ENCODE measurements around the gene TAS2R9. TPM values are rescaled to one million over a fixed set of nuclear protein-coding genes. Genes with fewer than 3 reads are reported as not detected.
A peak's percentile ranks its signal among the peaks of the same experiment; 100 is the strongest.

Gene TAS2R9
- total RNA-seq: not detected

DNA sequence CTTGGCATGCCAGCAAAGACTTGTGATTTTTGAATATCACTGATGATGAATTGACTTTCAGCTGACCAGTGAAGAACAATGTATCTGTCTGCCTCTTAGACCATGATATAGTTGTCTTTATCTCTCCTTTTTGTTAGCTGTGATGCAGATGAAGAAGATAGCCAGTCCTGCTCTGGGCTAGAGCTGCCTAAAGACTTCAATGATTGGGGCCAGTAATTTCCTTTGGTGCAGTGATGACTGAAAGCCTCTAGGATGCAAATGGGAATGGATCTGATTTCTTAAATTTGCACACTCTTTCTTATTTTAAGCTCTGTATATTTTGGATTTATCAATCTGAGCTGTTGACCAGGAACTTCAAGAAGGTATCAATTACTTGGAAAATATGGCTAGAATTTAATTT lies at the start of gene TAS2R9:
Gene TAS2R9, minus strand, starts transcription at position 101 of the 400 bp plus-strand sequence. Its CDS starts 93 bp downstream, at position 8.
- DNase-seq (no peak), ATAC-seq (no peak)
- Mint-ChIP-seq H3K27me3 (ENCODE audit: low read depth) (peaks cover 10% of the 10 kb centered on the region), H3K4me1 (ENCODE audit: low read depth) (no peaks in the 10 kb centered on the region), H3K4me3 (no peak within 1 kb of the TSS), H3K9me3 (no peaks in the 10 kb centered on the region), H3K36me3 (ENCODE audit: insufficient read depth) (no peaks in the 10 kb centered on the region)

DNA sequence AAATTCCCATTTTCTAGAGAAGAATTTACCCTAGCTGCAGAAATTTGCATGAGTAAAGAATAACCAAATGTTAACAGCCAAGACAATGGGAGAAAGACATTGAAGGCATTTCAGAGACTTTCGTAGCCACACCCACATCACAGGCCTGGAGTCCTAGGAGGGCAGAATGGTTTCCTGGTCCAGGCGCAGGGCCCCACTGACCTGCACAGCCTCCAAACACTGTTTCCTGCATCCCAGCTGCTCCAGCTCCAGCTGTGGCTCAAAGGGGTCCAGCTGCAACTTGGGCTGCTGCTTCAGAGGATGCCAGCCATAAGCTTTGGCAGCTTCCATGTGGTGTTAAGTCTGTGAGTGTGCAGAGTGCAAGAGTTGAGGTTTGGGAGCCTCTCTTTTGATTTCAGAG lies 45.8 kb upstream of the TAS2R9 start:
- Mint-ChIP-seq H3K4me1 (ENCODE audit: low read depth) (peaks cover 24% of the 10 kb centered on the region), H3K9me3 (peaks cover 32% of the 10 kb centered on the region), H3K4me3 (no peak overlapping the region), H3K27me3 (ENCODE audit: low read depth) (no peaks in the 10 kb centered on the region), H3K36me3 (ENCODE audit: insufficient read depth) (peaks cover 51% of the 10 kb centered on the region)
- DNase-seq (no peak), ATAC-seq (no peak)

DNA sequence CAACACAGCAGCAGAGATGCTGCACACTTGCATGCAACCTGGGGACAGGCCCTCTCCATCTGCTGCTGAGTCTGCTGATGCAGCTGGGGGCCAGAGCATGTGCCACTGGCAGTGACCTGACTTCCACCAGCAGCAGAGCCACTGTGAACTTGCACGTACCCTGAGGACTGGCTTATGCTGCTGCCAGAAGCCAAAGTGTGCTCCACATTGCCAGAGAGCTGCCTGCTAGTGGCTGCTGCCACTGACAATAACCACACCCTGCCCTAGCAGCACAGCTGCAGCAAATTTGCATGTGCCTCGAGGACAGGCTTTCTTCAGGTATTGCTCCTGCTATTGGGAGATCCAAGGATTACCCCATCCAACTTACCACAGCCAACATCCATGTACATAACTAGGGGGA lies 43.8 kb upstream of the TAS2R9 start:
- DNase-seq: no peak
- Mint-ChIP-seq H3K4me1 (ENCODE audit: low read depth) (peaks cover 39% of the 10 kb centered on the region), H3K36me3 (ENCODE audit: insufficient read depth) (peaks cover 38% of the 10 kb centered on the region)

GRCh38 chr12:10851243-10851858 lies 41.4 kb upstream of the TAS2R9 start:
- DNase-seq: no peak
- peak in 1 of 2 donors; percentile 14 for ATAC-seq
- Mint-ChIP-seq H3K27me3 (ENCODE audit: low read depth) (no peaks in the 10 kb centered on the region), H3K9me3 (peaks cover 5% of the 10 kb centered on the region), H3K4me3 (no peak overlapping the region), H3K4me1 (ENCODE audit: low read depth) (peaks cover 39% of the 10 kb centered on the region), H3K36me3 (ENCODE audit: insufficient read depth) (peaks cover 30% of the 10 kb centered on the region)

More for the DNA sequence above, 43.8 kb upstream of the TAS2R9 start:
- Mint-ChIP-seq H3K4me3 (no peak overlapping the region), H3K27me3 (ENCODE audit: low read depth) (no peaks in the 10 kb centered on the region), H3K9me3 (peaks cover 18% of the 10 kb centered on the region)
- no peak for ATAC-seq

- DNase-seq (no peak), ATAC-seq (no peak)
- Mint-ChIP-seq H3K36me3 (ENCODE audit: insufficient read depth) (peaks cover 27% of the 10 kb centered on the region), H3K27me3 (ENCODE audit: low read depth) (no peaks in the 10 kb centered on the region), H3K4me3 (no peak within 1 kb of the TSS), H3K4me1 (ENCODE audit: low read depth) (peaks cover 37% of the 10 kb centered on the region), H3K9me3 (no peaks in the 10 kb centered on the region)
Measured at GRCh38 chr12:10849425-10849878, 39.5 kb upstream of the TAS2R9 start, which contains the start of gene PRR4. Gene PRR4 (minus strand): TSS chr12:10849475. CDS start chr12:10849437, 38 bp downstream.

DNA sequence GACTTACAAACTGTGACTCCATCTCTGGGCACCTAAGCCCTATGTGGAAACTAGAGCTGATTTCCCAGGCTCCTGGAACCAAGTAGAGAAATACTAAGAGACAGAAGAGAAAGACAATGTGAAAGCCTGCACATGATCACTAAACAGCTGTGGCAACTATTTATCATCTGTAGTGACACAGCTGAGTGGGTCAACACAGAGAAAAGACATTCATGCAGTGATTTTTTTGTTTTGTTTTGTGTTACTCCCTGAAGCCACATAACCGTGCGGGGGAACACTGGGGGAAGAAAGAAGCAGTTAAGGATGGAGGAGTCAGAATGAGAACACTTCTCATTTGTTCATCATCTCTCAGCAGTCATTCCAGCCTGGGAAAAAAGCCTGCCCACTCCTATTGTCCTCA lies 37.8 kb upstream of the TAS2R9 start:
- DNase-seq (no peak), ATAC-seq (no peak)
- H3K4me1 Mint-ChIP-seq (ENCODE audit: low read depth): peaks cover 34% of the 10 kb centered on the region
- H3K27me3 Mint-ChIP-seq (ENCODE audit: low read depth): no peaks in the 10 kb centered on the region
- no peaks in the 10 kb centered on the region for H3K9me3 Mint-ChIP-seq
- H3K4me3 Mint-ChIP-seq: no peak overlapping the region
- H3K36me3 Mint-ChIP-seq (ENCODE audit: insufficient read depth): peaks cover 29% of the 10 kb centered on the region

- H3K4me1 Mint-ChIP-seq (ENCODE audit: low read depth): no peaks in the 10 kb centered on the region
- no peaks in the 10 kb centered on the region for H3K27me3 Mint-ChIP-seq (ENCODE audit: low read depth)
- ATAC-seq (no peak), DNase-seq (no peak)
- no peaks in the 10 kb centered on the region for H3K9me3 Mint-ChIP-seq
- H3K4me3 Mint-ChIP-seq: no peak overlapping the region
- H3K36me3 Mint-ChIP-seq (ENCODE audit: insufficient read depth): peaks cover 29% of the 10 kb centered on the region
Measured at GRCh38 chr12:10842862-10843261, 32.9 kb upstream of the TAS2R9 start.

DNA sequence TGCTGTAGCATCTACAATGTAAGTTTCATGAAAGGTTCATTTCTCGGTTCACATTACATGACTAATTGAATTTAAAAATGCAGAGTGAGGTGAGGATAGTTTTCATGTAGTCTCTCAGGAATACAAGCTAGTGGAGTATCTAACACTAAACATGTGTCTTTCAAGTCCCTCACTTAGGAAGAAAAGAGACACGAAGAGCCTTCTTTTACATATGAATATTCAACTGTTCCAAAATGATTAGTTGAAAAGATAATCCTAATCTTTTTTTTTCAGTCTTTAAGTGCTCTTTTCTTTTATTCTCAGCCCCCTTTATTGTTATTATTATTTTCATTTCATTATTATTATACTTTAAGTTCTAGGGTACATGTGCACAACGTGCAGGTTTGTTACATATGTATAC lies 28.5 kb upstream of the TAS2R9 start:
- DNase-seq (no peak), ATAC-seq (no peak)
- Mint-ChIP-seq H3K4me3 (no peak overlapping the region), H3K4me1 (ENCODE audit: low read depth) (no peaks in the 10 kb centered on the region), H3K36me3 (ENCODE audit: insufficient read depth) (peaks cover 10% of the 10 kb centered on the region), H3K27me3 (ENCODE audit: low read depth) (no peaks in the 10 kb centered on the region), H3K9me3 (peaks cover 3% of the 10 kb centered on the region)

- no peak overlapping the region for H3K4me3 Mint-ChIP-seq
- H3K9me3 Mint-ChIP-seq: no peaks in the 10 kb centered on the region
- no peaks in the 10 kb centered on the region for H3K36me3 Mint-ChIP-seq (ENCODE audit: insufficient read depth)
- no peak for DNase-seq
- no peaks in the 10 kb centered on the region for H3K4me1 Mint-ChIP-seq (ENCODE audit: low read depth)
- no peak for ATAC-seq
- no peaks in the 10 kb centered on the region for H3K27me3 Mint-ChIP-seq (ENCODE audit: low read depth)
Measured at GRCh38 chr12:10829994-10830393, 20.0 kb upstream of the TAS2R9 start.

DNA sequence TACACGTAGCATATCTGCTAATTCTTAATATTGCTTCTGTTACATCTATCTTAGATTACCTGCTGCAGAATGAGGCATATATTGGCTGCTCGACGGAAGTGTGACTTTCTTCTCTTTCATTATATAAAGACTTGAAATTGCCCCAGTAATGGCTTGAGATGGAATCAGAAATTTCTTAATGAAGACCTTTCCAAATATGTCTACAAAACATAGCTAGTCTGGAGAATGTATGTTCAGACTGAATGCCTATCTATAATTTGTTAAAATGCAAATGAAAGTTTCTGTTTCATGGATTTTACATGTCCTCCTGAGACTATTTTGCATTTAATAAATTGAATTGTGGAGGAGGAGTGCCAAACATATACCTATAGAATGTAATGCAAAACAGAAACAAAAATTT lies 16.3 kb upstream of the TAS2R9 start, which contains the start of gene TAS2R10:
Gene TAS2R10, minus strand, starts transcription at position 101 of the 400 bp plus-strand sequence. Its CDS starts 89 bp downstream, at position 12.
- no peaks in the 10 kb centered on the region for H3K27me3 Mint-ChIP-seq (ENCODE audit: low read depth)
- ATAC-seq (no peak), DNase-seq (no peak)
- H3K36me3 Mint-ChIP-seq (ENCODE audit: insufficient read depth): no peaks in the 10 kb centered on the region
- H3K9me3 Mint-ChIP-seq: no peaks in the 10 kb centered on the region
- H3K4me3 Mint-ChIP-seq: no peak within 1 kb of the TSS
- H3K4me1 Mint-ChIP-seq (ENCODE audit: low read depth): no peaks in the 10 kb centered on the region

- Mint-ChIP-seq H3K36me3 (ENCODE audit: insufficient read depth) (no peaks in the 10 kb centered on the region), H3K4me3 (no peak overlapping the region), H3K9me3 (no peaks in the 10 kb centered on the region), H3K4me1 (ENCODE audit: low read depth) (no peaks in the 10 kb centered on the region), H3K27me3 (ENCODE audit: low read depth) (no peaks in the 10 kb centered on the region)
- DNase-seq: no peak
- no peak for ATAC-seq
Measured at GRCh38 chr12:10824957-10825356, 15.0 kb upstream of the TAS2R9 start.

- Mint-ChIP-seq H3K4me1 (ENCODE audit: low read depth) (no peaks in the 10 kb centered on the region), H3K27me3 (ENCODE audit: low read depth) (peaks cover 14% of the 10 kb centered on the region)
- no peak for ATAC-seq
Measured at GRCh38 chr12:10811883-10812536, 2.0 kb upstream of the TAS2R9 start.

DNA sequence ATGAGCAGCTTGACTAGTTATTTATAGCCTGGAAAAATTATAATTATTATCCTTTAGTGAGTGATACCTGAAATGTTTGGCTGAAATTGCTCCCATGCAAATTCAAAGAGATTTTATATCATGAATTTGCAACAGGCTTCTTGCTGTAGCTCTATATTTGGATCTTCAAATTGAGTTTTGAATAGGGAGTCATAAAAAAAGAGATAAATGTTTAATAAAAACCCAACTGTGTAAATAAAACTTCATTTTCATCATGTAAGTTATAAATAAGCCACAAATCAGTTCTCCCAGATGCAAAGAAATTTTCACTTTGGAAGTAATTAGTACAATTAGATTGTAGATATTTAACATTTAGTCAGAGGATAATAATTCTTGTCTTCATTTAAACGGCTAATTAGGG lies 2.8 kb downstream of the TAS2R9 start, which contains the start of gene TAS2R8:
Gene TAS2R8, minus strand, starts transcription at position 101 of the 400 bp plus-strand sequence. CDS start 306 bp downstream, outside the sequence.
- H3K9me3 Mint-ChIP-seq: no peaks in the 10 kb centered on the region
- peaks cover 14% of the 10 kb centered on the region for H3K27me3 Mint-ChIP-seq (ENCODE audit: low read depth)
- DNase-seq (no peak), ATAC-seq (no peak)
- no peak within 1 kb of the TSS for H3K4me3 Mint-ChIP-seq
- no peaks in the 10 kb centered on the region for H3K4me1 Mint-ChIP-seq (ENCODE audit: low read depth)
- no peaks in the 10 kb centered on the region for H3K36me3 Mint-ChIP-seq (ENCODE audit: insufficient read depth)

More at GRCh38 chr12:10811883-10812536, 2.0 kb upstream of the TAS2R9 start:
- Mint-ChIP-seq H3K4me3 (no peak overlapping the region), H3K36me3 (ENCODE audit: insufficient read depth) (no peaks in the 10 kb centered on the region), H3K9me3 (no peaks in the 10 kb centered on the region)
- DNase-seq: no peak

DNA sequence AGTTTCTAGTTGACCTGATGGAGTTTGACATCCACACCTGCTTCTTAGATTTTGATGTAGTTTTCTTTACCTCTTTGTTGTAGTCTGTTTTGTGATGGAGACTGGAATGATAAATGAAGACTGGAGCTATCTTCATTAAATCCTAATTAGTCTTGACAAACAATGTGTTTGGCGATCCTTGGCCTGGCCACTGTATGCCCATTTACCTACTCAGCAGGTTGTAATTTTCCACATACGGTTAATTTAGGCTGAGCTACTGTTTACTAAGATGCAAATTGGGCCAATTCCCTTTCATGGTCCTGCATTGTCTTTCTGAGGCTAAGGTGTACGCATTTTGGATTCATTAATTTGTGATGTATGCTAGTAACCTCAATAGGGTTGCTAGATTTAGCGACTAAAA lies 7.4 kb downstream of the TAS2R9 start, which contains the start of gene TAS2R7:
Gene TAS2R7, minus strand, starts transcription at position 41 of the 400 bp plus-strand sequence. CDS start 57 bp downstream, outside the sequence.
- ATAC-seq: no peak
- Mint-ChIP-seq H3K27me3 (ENCODE audit: low read depth) (peaks cover 24% of the 10 kb centered on the region), H3K36me3 (ENCODE audit: insufficient read depth) (no peaks in the 10 kb centered on the region)

GRCh38 chr12:10801741-10802140 lies 8.2 kb downstream of the TAS2R9 start:
- peaks cover 30% of the 10 kb centered on the region for H3K27me3 Mint-ChIP-seq (ENCODE audit: low read depth)
- DNase-seq (no peak), ATAC-seq (no peak)
- H3K4me3 Mint-ChIP-seq: no peak overlapping the region
- no peaks in the 10 kb centered on the region for H3K36me3 Mint-ChIP-seq (ENCODE audit: insufficient read depth)
- H3K4me1 Mint-ChIP-seq (ENCODE audit: low read depth): no peaks in the 10 kb centered on the region
- H3K9me3 Mint-ChIP-seq: no peaks in the 10 kb centered on the region

More for the DNA sequence above, 7.4 kb downstream of the TAS2R9 start, which contains the start of gene TAS2R7:
- Mint-ChIP-seq H3K4me3 (no peak within 1 kb of the TSS), H3K4me1 (ENCODE audit: low read depth) (no peaks in the 10 kb centered on the region), H3K9me3 (no peaks in the 10 kb centered on the region)
- DNase-seq: no peak

Measured in activated T-cell treated with anti-CD3 and anti-CD28 coated beads, Interleukin-2, amount 50 U/mL, for 4 hours (primary cell).